H1 (cell line): ENCODE data around the gene ZBTB16. TPM values are rescaled to one million over a fixed set of nuclear protein-coding genes. Genes with fewer than 3 reads are reported as not detected.

Experiments
- CTCF ChIA-PET: fragments of 300-600 bp; sonication (Branson Sonifier 250); formaldehyde crosslinking; loops from one replicate; lab custom pipeline; 2021; ENCODE audit not compliant: partially characterized antibody; lab: Charles Lee
- POLR2A ChIA-PET: fragments of 300-600 bp; sonication (Branson Sonifier 250); formaldehyde crosslinking; loops from one replicate; lab custom pipeline; 2021; ENCODE audit warnings: inconsistent platforms; ENCODE audit not compliant: partially characterized antibody; lab: Charles Lee
- DNase-seq, 2 experiments: peaks; one replicate each; pipeline versions ENCODE4 v3.0.0 to v3.0.0-alpha.2; 2010 to 2022; ENCODE audit warnings: low spot score in 2 of 2, low read depth in 1 of 2, mixed read lengths in 1 of 2
- FAIRE-seq: peaks from 2 replicates; lab custom pipeline; 2011; peaks lifted over from hg19 to GRCh38; lab: Jason Lieb, UNC
- H2AFZ ChIP-seq: 2 replicates; pipeline ENCODE4 v1.8.1; 2012; ENCODE audit warnings: low read length, inconsistent platforms
- H2AK5ac ChIP-seq: 2 replicates; pipeline ENCODE4 v1.6.1; 2013; ENCODE audit warnings: low read depth, low read length
- H2BK120ac ChIP-seq: replicated peaks from 2 replicates; pipeline ENCODE3; 2013; ENCODE audit warnings: low read depth, low read length, inconsistent platforms
- H2BK12ac ChIP-seq: 2 replicates; pipeline ENCODE4 v1.6.1; 2013; ENCODE audit warnings: low read depth, low read length
- H2BK15ac ChIP-seq: 2 replicates; pipeline ENCODE4 v1.6.1; 2013; ENCODE audit warnings: low read length
- H2BK20ac ChIP-seq: 2 replicates; pipeline ENCODE4 v1.6.1; 2013; ENCODE audit warnings: low read length
- H2BK5ac ChIP-seq: 2 replicates; pipeline ENCODE4 v1.6.1; 2013; ENCODE audit warnings: low read depth, low read length
- H3K14ac ChIP-seq: 2 replicates; pipeline ENCODE4 v1.6.1; 2013; ENCODE audit warnings: inconsistent platforms; ENCODE audit not compliant: insufficient read length
- H3K18ac ChIP-seq: 2 replicates; pipeline ENCODE4 v1.6.1; 2013; ENCODE audit warnings: low read length; ENCODE audit errors: extremely low read depth
- H3K23ac ChIP-seq: 2 replicates; pipeline ENCODE4 v1.6.1; 2013; ENCODE audit warnings: inconsistent platforms; ENCODE audit not compliant: insufficient read length
- H3K23me2 ChIP-seq: 2 replicates; pipeline ENCODE4 v1.6.1; 2013; ENCODE audit warnings: low read depth, low read length
- H3K27ac ChIP-seq: 2 replicates; pipeline ENCODE4 v1.6.1; 2011; ENCODE audit warnings: low read depth, low read length, inconsistent platforms
- H3K27me3 ChIP-seq, 4 experiments: replicated peaks in 1 of 4; 1 replicate in 1 of 4; 2 replicates in 3 of 4; pipeline versions ENCODE4 v1.6.1 to v1.8.1; 2011 to 2013; ENCODE audit warnings: low read length in 3 of 4, mild to moderate bottlenecking in 3 of 4, inconsistent platforms in 2 of 4, mixed read lengths in 2 of 4, moderate library complexity in 1 of 4; ENCODE audit not compliant: control insufficient read depth in 3 of 4, insufficient read depth in 3 of 4; ENCODE audit errors: extremely low read depth in 1 of 4
- H3K36me3 ChIP-seq, 4 experiments: 2 replicates each; pipeline versions ENCODE4 v1.6.1 to v1.8.1; 2011 to 2013; ENCODE audit warnings: mild to moderate bottlenecking in 4 of 4, low read length in 3 of 4, moderate library complexity in 2 of 4, control low read depth in 1 of 4, inconsistent platforms in 1 of 4; ENCODE audit not compliant: insufficient read depth in 4 of 4, control insufficient read depth in 2 of 4
- H3K4ac ChIP-seq: replicated peaks from 2 replicates; pipeline ENCODE3; 2013; ENCODE audit warnings: low read length, low read depth, mixed read lengths, inconsistent platforms; ENCODE audit not compliant: insufficient read length
- H3K4me1 ChIP-seq, 4 experiments: replicated peaks in 1 of 4; 1 replicate in 1 of 4; 2 replicates in 3 of 4; pipeline versions ENCODE4 v1.6.1 to v1.8.1; 2011 to 2013; ENCODE audit warnings: low read length in 3 of 4, inconsistent platforms in 2 of 4, mixed read lengths in 1 of 4; ENCODE audit not compliant: insufficient read depth in 4 of 4, control insufficient read depth in 3 of 4
- H3K4me2 ChIP-seq, 2 experiments: 2 replicates each; pipeline versions ENCODE4 v1.6.1 to v1.8.1; 2011 to 2013; ENCODE audit warnings: low read depth in 2 of 2, low read length in 2 of 2, control low read depth in 1 of 2, inconsistent platforms in 1 of 2, mild to moderate bottlenecking in 1 of 2; ENCODE audit not compliant: insufficient read depth in 1 of 2
- H3K4me3 ChIP-seq, 4 experiments: fragments of 200-600, 300-600 bp in 1 of 4; sonication (generic), shearing (Covaris generic), sonication (Bioruptor Twin) in 1 of 4; 2 replicates each; pipeline versions ENCODE4 v1.5.1 to v1.8.1; 2011 to 2016; ENCODE audit warnings: low read length in 4 of 4, low read depth in 3 of 4, control low read depth in 2 of 4, inconsistent platforms in 2 of 4, mild to moderate bottlenecking in 2 of 4, mixed read lengths in 1 of 4, moderate library complexity in 1 of 4; ENCODE audit not compliant: insufficient read depth in 2 of 4; ENCODE audit errors: extremely low read depth in 1 of 4
- H3K56ac ChIP-seq: replicated peaks from 2 replicates; pipeline ENCODE3; 2013; ENCODE audit warnings: low read depth, mild to moderate bottlenecking, mixed read lengths, low read length, inconsistent platforms; ENCODE audit not compliant: insufficient read length
- H3K79me1 ChIP-seq: 2 replicates; pipeline ENCODE4 v1.6.1; 2013; ENCODE audit warnings: low read depth, low read length, control low read depth
- H3K79me2 ChIP-seq, 2 experiments: 2 replicates each; pipeline versions ENCODE4 v1.6.1 to v1.8.1; 2012 to 2013; ENCODE audit warnings: low read length in 2 of 2, mild to moderate bottlenecking in 2 of 2, inconsistent platforms in 1 of 2; ENCODE audit not compliant: insufficient read depth in 2 of 2, control insufficient read depth in 1 of 2
- H3K9ac ChIP-seq, 4 experiments: replicated peaks in 1 of 4; 1 replicate in 1 of 4; 2 replicates in 3 of 4; pipeline versions ENCODE4 v1.6.1 to v1.8.1; 2011 to 2013; ENCODE audit warnings: low read depth in 3 of 4, low read length in 3 of 4, control low read depth in 2 of 4, mild to moderate bottlenecking in 2 of 4, moderate library complexity in 2 of 4, inconsistent platforms in 1 of 4; ENCODE audit errors: extremely low read depth in 1 of 4
- H3K9me3 ChIP-seq, 2 experiments: 2 replicates each; pipeline versions ENCODE4 v1.6.1 to v1.8.1; 2012 to 2013; ENCODE audit warnings: mild to moderate bottlenecking in 2 of 2, moderate library complexity in 2 of 2, control low read depth in 1 of 2, inconsistent platforms in 1 of 2, low read depth in 1 of 2, low read length in 1 of 2, mixed read lengths in 1 of 2; ENCODE audit not compliant: insufficient read depth in 2 of 2
- H4K20me1 ChIP-seq, 2 experiments: replicated peaks in 1 of 2; 2 replicates each; pipeline versions ENCODE3 to v1.8.1; 2011 to 2013; ENCODE audit warnings: inconsistent platforms in 2 of 2, low read length in 2 of 2, mild to moderate bottlenecking in 1 of 2; ENCODE audit not compliant: insufficient read depth in 2 of 2, control insufficient read depth in 1 of 2
- H4K5ac ChIP-seq: 2 replicates; pipeline ENCODE4 v1.6.1; 2013; ENCODE audit warnings: low read length, low read depth, mixed read lengths, inconsistent platforms; ENCODE audit not compliant: insufficient read length
- H4K8ac ChIP-seq: 2 replicates; pipeline ENCODE4 v1.8.0; 2013; ENCODE audit warnings: mild to moderate bottlenecking, moderate library complexity, low read length, inconsistent platforms; ENCODE audit not compliant: insufficient read depth; ENCODE audit errors: extremely low read depth
- H4K91ac ChIP-seq: replicated peaks from 2 replicates; pipeline ENCODE3; 2013; ENCODE audit warnings: low read length, mixed read lengths, inconsistent platforms; ENCODE audit not compliant: insufficient read length
- ATF2 ChIP-seq: IDR thresholded peaks from 2 replicates; pipeline ENCODE4 v1.6.1; 2012; ENCODE audit warnings: low read length, inconsistent platforms
- BACH1 ChIP-seq: IDR thresholded peaks from 2 replicates; pipeline ENCODE4 v1.6.1; 2012; ENCODE audit warnings: low read length, improper control_type of control experiment
- WGBS, 2 experiments: shearing (Covaris generic) in 1 of 2; methylation state at CpG; one replicate each; pipeline versions ENCODE4 v1.1.6 to v1.1.7; 2013 to 2015; ENCODE audit warnings: low lambda C conversion rate in 2 of 2, mixed read lengths in 2 of 2, inconsistent platforms in 1 of 2, low coverage in 1 of 2, missing lambda C conversion rate in 1 of 2; ENCODE audit not compliant: insufficient replicate concordance in 2 of 2, insufficient coverage in 1 of 2, insufficient read length in 1 of 2; ENCODE audit errors: extremely low coverage in 1 of 2, missing lambda C conversion rate in 1 of 2; 5-methylcytosine and 5-hydroxymethylcytosine counted together
- polyA plus RNA-seq, 7 experiments: library from polyadenylated mRNA; depleted of rRNA in 3 of 7; stranded (reverse) in 5 of 7; unstranded in 2 of 7; fragments of >200 nt in 5 of 7; fragments of 200-250 nt in 2 of 7; gene quantifications; 1 replicate in 5 of 7; 2 replicates in 1 of 7; 4 replicates in 1 of 7; pipeline versions ENCODE4 v1.2.1 to v1.2.3, GENCODE V29; 2011 to 2013; ENCODE audit warnings: missing spikeins in 2 of 7, mixed read lengths in 2 of 7
- total RNA-seq: library from RNA; stranded (reverse); fragmentation: NEBNext Ultra II Directional; extraction: Animal tissue kit (Norgen Biotek cat#: 25700); gene quantifications from 2 replicates; pipeline ENCODE4 v1.2.1, GENCODE V29; 2021

Gene ZBTB16
- total and polyA plus RNA-seq, 2 of the 8 experiments (the other 6 are each of a cell fraction or from before 2014, with no cell fraction given) = 0.12 to 0.61 TPM

- Histone ChIP-seq H2BK5ac (no peak overlapping the region), H3K23ac (no peak overlapping the region), H3K27me3 (no peaks in the 10 kb centered on the region; a peak in 1 of 7 replicates), H3K14ac (no peak overlapping the region), H3K9ac (no peak overlapping the region), H3K79me1 (no peaks in the 10 kb centered on the region; the same call in 1 of the 2 replicates), H4K8ac (no peak overlapping the region), H4K91ac (no peak overlapping the region), H3K56ac (no peak overlapping the region), H4K5ac (no peak overlapping the region), H3K23me2 (no peaks in the 10 kb centered on the region; the same call in 1 of the 2 replicates), H2BK20ac (no peak overlapping the region), H3K4me3 (no peak overlapping the region), H3K4me2 (no peak overlapping the region), H3K4ac (no peak overlapping the region), H2AK5ac (no peak overlapping the region), H3K79me2 (no peaks in the 10 kb centered on the region), H3K18ac (no peak overlapping the region), H3K9me3 (no peaks in the 10 kb centered on the region), H2BK12ac (no peak overlapping the region), H2AFZ (no peak overlapping the region), H2BK120ac (no peak overlapping the region), H4K20me1 (no peaks in the 10 kb centered on the region), H3K36me3 (no peaks in the 10 kb centered on the region), H3K4me1 (peaks cover 0 to 7% (median 1%) of the 10 kb centered on the region in 4 experiments; a peak in 4 of 7 replicates), H2BK15ac (no peak overlapping the region), H3K27ac (no peak overlapping the region)
- DNase-seq = no peak
- ChIA-PET CTCF (interaction anchor here (0.7 to 1.8 kb wide), 6 partner anchors 17 to 171 kb away, joined by 3 to 9 read pairs (median 4); no protein-coding TSS in a partner anchor), POLR2A (interaction anchor here (1.0 kb wide), 1 partner anchor 42 kb away, joined by 3 read pairs; no protein-coding TSS in a partner anchor)
- 92% methylated on average over 4 of the region's 4 CpGs; no CpG with 5 or more reads in 1 of the 2 experiments for WGBS, 2 experiments
- no peak for FAIRE-seq
- TF ChIP-seq BACH1 (no peak), ATF2 (no peak)
Observed at GRCh38 chr11:114090225-114090910, 30.9 kb downstream of the ZBTB16 start.
